ENCODE data around the gene SH3PXD2B. TPM values are rescaled to one million over a fixed set of nuclear protein-coding genes. Genes with fewer than 3 reads are reported as not detected.

The SH3PXD2B gene
- total RNA-seq, 1 experiment from 2014 or later: 27.5 TPM

GRCh38 chr5:172451771-172452197 is 2.5 kb downstream of the SH3PXD2B start:
- H3K27me3 ChIP-seq (ENCODE audit: insufficient read depth, low read length): no peaks in the 10 kb centered on the region
- no TSS peak for BruUV-seq (replicated peaks)
- no peaks in the 10 kb centered on the region for H4K20me1 ChIP-seq (ENCODE audit: insufficient read depth)
- H3K4me1 ChIP-seq (ENCODE audit: control insufficient read depth in 1 of 2, insufficient read depth in 2 of 2, low read length in 2 of 2): peaks cover 12 to 44% of the 10 kb centered on the region in 2 experiments
- no peak overlapping the region for H2AFZ ChIP-seq (ENCODE audit: low read depth, low read length, poor library complexity, severe bottlenecking)
- ATAC-seq (no peak), DNase-seq (ENCODE audit: low read depth, low spot score) (no peak)
- no peaks in the 10 kb centered on the region for H3K9me2 ChIP-seq (ENCODE audit: insufficient read depth)
- H3K79me2 ChIP-seq (ENCODE audit: insufficient read depth, low read length): peaks cover 57% of the 10 kb centered on the region
- intact Hi-C loops (cut with micrococcal nuclease): loop anchor here (5.0 to 10.0 kb wide), 2 partner anchors 267 to 539 kb away; partner anchors contain the start of gene STK10
- TF ChIP-seq CBX3 (IDR thresholded peaks at IDR 0.05; ENCODE audit: low read depth): no peak
- TF ChIP-seq, protein P1, sequence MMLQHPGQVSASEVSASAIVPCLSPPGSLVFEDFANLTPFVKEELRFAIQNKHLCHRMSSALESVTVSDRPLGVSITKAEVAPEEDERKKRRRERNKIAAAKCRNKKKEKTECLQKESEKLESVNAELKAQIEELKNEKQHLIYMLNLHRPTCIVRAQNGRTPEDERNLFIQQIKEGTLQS (IDR thresholded peaks at IDR 0.05): no peak
- no peak for TF ChIP-seq EGR1 (IDR thresholded peaks at IDR 0.05; ENCODE audit: low read depth)
- no peak for TF ChIP-seq YY1 (IDR thresholded peaks at IDR 0.05; ENCODE audit: extremely low read depth, insufficient replicate concordance, low read depth, low read length)
- TF ChIP-seq ZFX (IDR thresholded peaks at IDR 0.05): no peak
- no peak for TF ChIP-seq JUND (IDR thresholded peaks at IDR 0.05)
- TF ChIP-seq RAD21 (IDR thresholded peaks at IDR 0.05; ENCODE audit: low read depth): no peak
- no peak for TF ChIP-seq SP1 (IDR thresholded peaks at IDR 0.05; ENCODE audit: low read depth)
- no peak for TF ChIP-seq TCF7L2 (IDR thresholded peaks at IDR 0.05; ENCODE audit: borderline replicate concordance, extremely low read depth, insufficient read depth, insufficient read length)
- TF ChIP-seq ZNF274 (IDR thresholded peaks at IDR 0.05; ENCODE audit: low read depth, low read length): no peak
- TF ChIP-seq REST (IDR thresholded peaks at IDR 0.05; ENCODE audit: low read depth): no peak
- no peak for TF ChIP-seq CEBPB (IDR thresholded peaks at IDR 0.05; ENCODE audit: low read depth)
- TF ChIP-seq ZBTB33 (IDR thresholded peaks at IDR 0.05; ENCODE audit: extremely low read depth, insufficient replicate concordance, low read length): no peak
- TF ChIP-seq SRF (IDR thresholded peaks at IDR 0.05; ENCODE audit: low read depth): no peak
- no peak for TF ChIP-seq FOSL1 (IDR thresholded peaks at IDR 0.05; ENCODE audit: low read depth)
- ChIA-PET CTCF (interaction anchor here (0.7 to 3.1 kb wide), 10 partner anchors 9 to 265 kb away, joined by 3 to 22 read pairs (median 3); no protein-coding TSS in a partner anchor), RAD21 (ENCODE audit: low non-redundant PET in 1 of 2, low total read pairs in 2 of 2, uncharacterized antibody in 2 of 2, unreplicated experiment in 2 of 2) (no interaction called here), POLR2A (no interaction called here)
- H3K9ac ChIP-seq (ENCODE audit: low read length): no peak overlapping the region
- H3K4me2 ChIP-seq (ENCODE audit: low read length): peak overlapping the region; percentile 99
- peaks cover 0 to 5% of the 10 kb centered on the region in 2 experiments; a peak in 1 of 4 replicates for H3K36me3 ChIP-seq (ENCODE audit: control insufficient read depth in 1 of 2, insufficient read depth in 2 of 2, low read length in 2 of 2)
- no peak overlapping the region for H3K4me3 ChIP-seq (replicated peaks in 1 of 2; ENCODE audit: low read depth in 1 of 2, low read length in 2 of 2)
- no peak overlapping the region for H3K27ac ChIP-seq (ENCODE audit: low read depth, low read length)
- no peaks in the 10 kb centered on the region for H3K9me3 ChIP-seq (ENCODE audit: control insufficient read depth in 1 of 2, insufficient read depth in 1 of 2, low read depth in 1 of 2, low read length in 2 of 2)

All from HCT116 (cell line).